Keratinocyte (primary cell): Measurements from ENCODE around the gene ALDH4A1. TPM values are rescaled to one million over a fixed set of nuclear protein-coding genes. Genes with fewer than 3 reads are reported as not detected.

Source experiments
- DNase-seq: peaks from one replicate; pipeline ENCODE4 v3.0.0-alpha.2; 2011; ENCODE audit warnings: low read depth, missing footprints, low spot score
- FAIRE-seq: peaks from 2 replicates; lab custom pipeline; 2011; peaks lifted over from hg19 to GRCh38; lab: Jason Lieb, UNC
- H2AFZ ChIP-seq: 2 replicates; pipeline ENCODE4 v1.6.0; 2012; ENCODE audit warnings: low read length, control low read depth, inconsistent platforms; ENCODE audit not compliant: control insufficient read depth
- H3K27ac ChIP-seq: 2 replicates; pipeline ENCODE4 v1.5.1; 2011; ENCODE audit warnings: low read length; ENCODE audit not compliant: control insufficient read depth, insufficient read depth
- H3K27me3 ChIP-seq: 3 replicates; pipeline ENCODE4 v1.6.0; 2011; ENCODE audit warnings: low read length; ENCODE audit not compliant: control insufficient read depth, insufficient read depth; ENCODE audit errors: extremely low read depth
- H3K36me3 ChIP-seq, 2 experiments: 2 replicates in 1 of 2; 3 replicates in 1 of 2; pipeline ENCODE4 v1.5.1; 2011; ENCODE audit warnings: low read length in 2 of 2, mild to moderate bottlenecking in 1 of 2; ENCODE audit not compliant: control insufficient read depth in 2 of 2, insufficient read depth in 2 of 2; ENCODE audit errors: extremely low read depth in 1 of 2
- H3K4me1 ChIP-seq: 3 replicates; pipeline ENCODE4 v1.5.1; 2011; ENCODE audit warnings: low read length; ENCODE audit not compliant: control insufficient read depth, insufficient read depth; ENCODE audit errors: extremely low read depth
- H3K4me2 ChIP-seq: 3 replicates; pipeline ENCODE4 v1.6.0; 2011; ENCODE audit warnings: low read depth, low read length; ENCODE audit not compliant: control insufficient read depth, insufficient read depth; ENCODE audit errors: extremely low read depth
- H3K4me3 ChIP-seq, 3 experiments: fragments of 200-600 bp in 1 of 3; sonication (generic) in 1 of 3; 2 replicates in 2 of 3; 3 replicates in 1 of 3; pipeline ENCODE4 v1.5.1; 2011 to 2016; ENCODE audit warnings: low read length in 3 of 3, mild to moderate bottlenecking in 3 of 3, control low read depth in 2 of 3, inconsistent platforms in 1 of 3, low read depth in 1 of 3, mixed read lengths in 1 of 3, mixed run types in 1 of 3, moderate library complexity in 1 of 3; ENCODE audit not compliant: control insufficient read depth in 2 of 3, insufficient read depth in 2 of 3; ENCODE audit errors: extremely low read depth in 1 of 3
- H3K79me2 ChIP-seq: 2 replicates; pipeline ENCODE4 v1.6.0; 2012; ENCODE audit warnings: low read length; ENCODE audit not compliant: control insufficient read depth, insufficient read depth
- H3K9ac ChIP-seq: 3 replicates; pipeline ENCODE4 v1.6.0; 2011; ENCODE audit warnings: low read length; ENCODE audit not compliant: control insufficient read depth, insufficient read depth; ENCODE audit errors: extremely low read depth
- H3K9me1 ChIP-seq: 3 replicates; pipeline ENCODE4 v1.6.0; 2011; ENCODE audit warnings: low read length; ENCODE audit not compliant: control insufficient read depth, insufficient read depth; ENCODE audit errors: extremely low read depth
- H3K9me3 ChIP-seq: 2 replicates; pipeline ENCODE4 v1.5.1; 2012; ENCODE audit warnings: low read depth, low read length; ENCODE audit not compliant: control insufficient read depth
- H4K20me1 ChIP-seq: 3 replicates; pipeline ENCODE4 v1.6.0; 2011; ENCODE audit warnings: low read length; ENCODE audit not compliant: control insufficient read depth, insufficient read depth; ENCODE audit errors: extremely low read depth
- CTCF ChIP-seq, 3 experiments: IDR thresholded peaks in 1 of 3; conservative IDR thresholded peaks in 1 of 3; optimal IDR thresholded peaks in 1 of 3; 2 replicates in 2 of 3; 3 replicates in 1 of 3; pipeline versions ENCODE3 to v1.5.1; 2011; ENCODE audit warnings: low read length in 3 of 3, mild to moderate bottlenecking in 3 of 3, moderate library complexity in 2 of 3, control low read depth in 1 of 3, inconsistent platforms in 1 of 3; ENCODE audit not compliant: insufficient read depth in 2 of 3; ENCODE audit errors: extremely low read depth in 1 of 3
- EZH2 ChIP-seq: IDR thresholded peaks from one replicate; pipeline ENCODE4 v1.6.1; 2012; ENCODE audit warnings: inconsistent platforms, mild to moderate bottlenecking, low read length, moderate library complexity
- dilution Hi-C: fragments of 300-500 bp; cut with MboI; formaldehyde crosslinking; loops from one replicate; pipeline ENCODE4 v1.7.0; 2020; ENCODE audit warnings: low sequenced_read_pairs; ENCODE audit not compliant: extremely low pct_ligation_motif_present
- polyA plus RNA-seq, 5 experiments: library from polyadenylated mRNA; depleted of rRNA in 3 of 5; stranded (reverse) in 3 of 5; stranded (forward) in 1 of 5; unstranded in 1 of 5; fragments of >200 nt; gene quantifications; 1 replicate in 1 of 5; 2 replicates in 3 of 5; 3 replicates in 1 of 5; pipeline versions ENCODE4 v1.2.1 to v1.2.3, GENCODE V29; 2011 to 2012; ENCODE audit warnings: missing spikeins in 2 of 5, low read depth in 1 of 5, low replicate concordance in 1 of 5

The ALDH4A1 gene
- polyA plus RNA-seq, 1 donor (not counting 4 experiments of a cell fraction or from before 2014, with no cell fraction given), result 52.7 TPM

GRCh38 chr1:18858070-18858688 lies 44.2 kb downstream of the ALDH4A1 start:
- dilution Hi-C loops, result no loop called here
- no peaks in the 10 kb centered on the region for H3K79me2 ChIP-seq
- no peak overlapping the region for H3K9ac ChIP-seq
- no peak for FAIRE-seq
- no peak for TF ChIP-seq CTCF (optimal IDR thresholded peaks at IDR 0.05 in 1 of 3, IDR thresholded peaks at IDR 0.05 in 1 of 3, conservative IDR thresholded peaks at IDR 0.05 in 1 of 3; ENCODE audit: extremely low read depth in 1 of 3, insufficient read depth in 2 of 3, low read length in 3 of 3)
- no peak for TF ChIP-seq EZH2
- no peak for DNase-seq
- no peaks in the 10 kb centered on the region for H3K36me3 ChIP-seq
- H3K27ac ChIP-seq, result no peak overlapping the region
- no peaks in the 10 kb centered on the region for H3K9me1 ChIP-seq
- no peaks in the 10 kb centered on the region for H4K20me1 ChIP-seq
- no peak overlapping the region for H3K4me3 ChIP-seq
- no peak overlapping the region for H3K4me2 ChIP-seq
- peaks cover 7% of the 10 kb centered on the region for H3K27me3 ChIP-seq
- H3K4me1 ChIP-seq, result no peaks in the 10 kb centered on the region
- H2AFZ ChIP-seq, result no peak overlapping the region
- no peaks in the 10 kb centered on the region for H3K9me3 ChIP-seq

DNA sequence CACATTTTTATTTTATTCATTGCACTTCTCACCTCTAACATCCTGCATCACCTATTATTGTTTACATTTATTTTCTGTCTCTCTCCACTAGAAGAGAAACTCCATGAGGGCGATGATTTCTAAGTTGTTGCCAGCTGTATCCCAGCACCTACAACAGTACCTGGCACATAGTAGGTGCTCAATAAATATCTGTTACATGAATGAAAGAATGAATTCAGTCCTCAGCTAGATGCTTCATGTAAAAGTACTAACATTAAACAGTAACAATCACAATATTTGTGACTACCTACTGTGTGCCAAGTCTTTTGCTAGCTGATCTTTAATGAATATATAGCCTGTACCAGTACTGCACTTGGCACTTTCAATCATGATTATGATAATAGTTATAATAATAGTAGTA lies 45.9 kb downstream of the ALDH4A1 start:
- Histone ChIP-seq H3K4me2 (no peak overlapping the region), H3K4me1 (no peaks in the 10 kb centered on the region), H2AFZ (no peak overlapping the region), H3K27me3 (peaks cover 7% of the 10 kb centered on the region), H3K9me1 (no peaks in the 10 kb centered on the region), H3K4me3 (no peak overlapping the region), H3K79me2 (no peaks in the 10 kb centered on the region), H3K27ac (no peak overlapping the region), H3K9me3 (no peaks in the 10 kb centered on the region), H4K20me1 (no peaks in the 10 kb centered on the region), H3K9ac (no peak overlapping the region), H3K36me3 (no peaks in the 10 kb centered on the region)
- no peak for TF ChIP-seq CTCF (optimal IDR thresholded peaks at IDR 0.05 in 1 of 3, IDR thresholded peaks at IDR 0.05 in 1 of 3, conservative IDR thresholded peaks at IDR 0.05 in 1 of 3; ENCODE audit: extremely low read depth in 1 of 3, insufficient read depth in 2 of 3, low read length in 3 of 3)
- TF ChIP-seq EZH2, result no peak
- FAIRE-seq, result no peak
- dilution Hi-C loops, result no loop called here
- no peak for DNase-seq
